HG02973 (cell line): ENCODE results near the gene FBLN5.
"Not testable (repeated sequence)": the region's sequence is repeated elsewhere in the genome, so short reads cannot be mapped to it uniquely, and the experiment has no call there.

ENCODE experiments used
- ATAC-seq: cut with Tn5 transposase; IDR thresholded peaks from one replicate; pipeline ENCODE4 v1.9.1; 2021; ENCODE audit warnings: moderate library complexity; ENCODE audit not compliant: unreplicated experiment

The FBLN5 gene

GRCh38 chr14:91910196-91910595 lies 37.3 kb downstream of the FBLN5 start:
- no peak for ATAC-seq

- ATAC-seq, result no peak
Observed at GRCh38 chr14:91906374-91906773, 41.1 kb downstream of the FBLN5 start.

GRCh38 chr14:91904956-91905645 lies 42.4 kb downstream of the FBLN5 start:
- ATAC-seq, result no peak

GRCh38 chr14:91904483-91904882 lies 43.0 kb downstream of the FBLN5 start:
- ATAC-seq, result no peak

- no peak for ATAC-seq
Observed at GRCh38 chr14:91903070-91903469, 44.4 kb downstream of the FBLN5 start.

GRCh38 chr14:91902336-91902735 lies 45.2 kb downstream of the FBLN5 start:
- ATAC-seq, result no peak

DNA sequence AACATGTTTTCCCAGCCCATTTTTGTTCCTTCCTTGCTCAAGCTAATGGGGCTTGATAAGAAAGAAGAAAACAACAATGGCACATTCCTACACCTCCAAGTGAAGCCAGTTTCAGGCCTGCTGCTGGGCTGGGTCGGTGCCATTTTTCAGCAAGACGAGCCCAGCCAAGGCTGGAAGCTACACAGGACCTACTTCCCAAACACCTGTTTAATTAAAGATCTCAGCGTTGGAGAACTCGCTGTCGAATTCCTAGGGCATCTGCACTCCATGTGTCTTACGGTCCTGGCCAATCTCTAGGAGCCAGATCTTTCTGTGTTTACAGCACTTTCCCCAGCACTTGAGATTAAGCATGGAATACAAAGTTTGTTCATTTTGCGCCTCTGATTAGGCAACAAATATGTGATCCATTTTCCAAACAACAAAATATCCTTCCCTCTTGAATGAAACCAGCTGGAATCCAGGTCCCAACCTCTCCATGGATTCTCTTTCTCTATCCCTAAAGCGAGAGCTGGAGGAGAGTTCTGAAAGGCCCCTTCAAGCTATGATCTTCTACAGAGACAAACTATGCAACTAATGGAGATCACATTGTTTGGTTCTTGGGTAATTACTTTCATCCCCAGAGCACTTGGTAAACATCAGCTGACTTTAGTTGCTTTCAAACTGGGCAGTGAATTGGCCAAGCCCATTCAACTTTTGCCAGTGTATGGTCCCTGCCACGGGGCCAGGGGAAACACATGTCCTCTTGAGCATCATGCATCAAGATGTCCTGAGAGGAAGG lies 45.9 kb downstream of the FBLN5 start:
- ATAC-seq, result no peak

GRCh38 chr14:91899806-91900205 lies 47.7 kb downstream of the FBLN5 start:
- ATAC-seq, result no peak

DNA sequence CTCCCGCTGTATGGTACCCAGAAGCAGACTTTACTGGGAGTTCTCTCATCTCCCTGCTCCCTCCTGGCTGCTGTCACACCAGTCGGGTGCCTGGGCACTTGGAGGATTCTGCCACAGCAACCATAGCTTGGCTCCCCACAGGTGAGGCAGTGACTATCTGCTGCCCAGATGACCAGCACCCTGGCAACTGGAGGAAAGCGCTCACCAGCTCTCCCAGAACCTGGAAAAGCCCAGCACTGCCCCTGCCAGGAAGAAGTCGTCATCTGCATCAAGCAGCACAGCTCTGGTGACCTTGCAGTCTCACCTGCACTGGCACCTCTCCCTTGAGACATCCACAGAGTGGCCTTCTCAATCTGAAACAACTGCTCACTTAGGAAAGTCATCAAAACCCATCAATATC lies 48.3 kb downstream of the FBLN5 start:
- no peak for ATAC-seq

DNA sequence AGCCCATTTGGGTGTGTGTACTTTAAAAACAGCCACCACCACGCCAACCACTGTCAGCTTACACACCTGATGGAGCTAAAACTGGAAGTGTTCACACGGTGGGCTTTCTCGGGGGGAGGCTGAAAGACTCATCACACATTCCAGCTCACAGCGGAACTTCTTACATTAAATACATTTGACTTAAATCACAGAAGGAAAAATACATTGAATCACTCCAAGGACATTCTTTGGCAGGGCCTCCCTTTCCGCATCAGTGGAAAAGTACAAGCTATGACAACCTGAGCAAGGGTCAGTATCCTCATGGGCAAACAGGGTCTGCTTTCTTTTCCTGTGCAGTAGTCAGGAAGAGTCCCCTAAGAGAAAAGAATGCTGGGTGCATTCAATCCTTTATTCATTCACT lies 49.1 kb downstream of the FBLN5 start:
- no peak for ATAC-seq

DNA sequence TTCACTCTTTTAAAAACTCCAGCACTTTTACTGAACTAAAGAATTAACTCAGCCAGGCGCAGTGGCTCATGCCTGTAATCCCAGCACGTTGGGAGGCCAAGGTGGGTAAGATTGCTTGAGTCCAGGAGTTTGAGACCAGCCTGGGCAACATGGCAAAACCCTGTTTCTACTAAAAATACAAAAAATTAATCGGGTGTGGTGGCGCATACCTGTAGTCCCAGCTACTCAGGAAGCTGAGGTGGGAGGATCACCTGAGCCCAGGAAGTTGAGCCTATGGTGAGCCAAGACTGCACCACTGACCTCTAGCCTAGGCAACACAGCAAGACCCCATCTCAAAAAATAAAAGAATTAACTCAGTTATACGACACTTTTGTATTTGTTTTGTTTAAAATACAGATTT lies 49.8 kb downstream of the FBLN5 start:
- not testable (repeated sequence) for ATAC-seq

GRCh38 chr14:91897106-91897701 lies 50.3 kb downstream of the FBLN5 start:
- no peak for ATAC-seq

DNA sequence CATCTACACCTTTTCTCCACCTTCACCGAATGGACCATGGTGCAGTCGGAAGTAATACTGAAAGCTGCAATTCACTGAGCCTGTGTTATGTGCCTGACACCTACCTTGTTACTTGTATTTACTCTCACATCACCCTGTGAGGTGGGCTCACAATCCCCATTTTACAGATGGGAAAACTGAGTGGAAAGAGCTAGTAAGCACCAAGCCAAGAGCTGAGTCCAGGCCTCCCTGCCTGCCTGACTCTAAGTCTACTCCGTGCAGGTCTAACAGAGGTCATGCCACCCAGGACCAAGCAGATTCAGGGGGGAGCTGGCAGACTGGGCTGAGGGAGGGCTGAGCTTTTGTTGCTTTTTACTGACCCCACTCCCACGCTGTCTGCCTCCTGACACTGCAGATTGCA lies 51.1 kb downstream of the FBLN5 start:
- ATAC-seq, result no peak

DNA sequence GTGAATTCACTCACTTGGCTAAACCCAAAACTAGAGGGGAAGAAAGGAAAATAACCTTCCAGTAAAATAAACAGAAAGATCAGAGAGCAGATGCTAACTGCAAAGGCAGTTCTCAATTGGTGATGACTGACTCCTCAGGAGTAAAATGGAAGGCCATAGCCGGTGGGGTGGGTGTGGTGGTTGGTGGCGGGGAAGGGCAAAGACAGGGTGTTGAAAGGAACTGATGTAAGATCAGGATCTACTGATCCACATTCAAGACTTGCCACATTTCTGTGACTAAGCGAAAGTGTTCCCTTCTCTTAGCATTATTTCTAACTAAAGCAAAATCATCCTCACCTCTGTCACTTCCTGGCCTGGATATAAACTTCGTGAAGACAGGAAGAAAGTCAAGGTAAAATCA lies 53.8 kb downstream of the FBLN5 start:
- no peak for ATAC-seq

- no peak for ATAC-seq
Observed at GRCh38 chr14:91893007-91893406, 54.5 kb downstream of the FBLN5 start.

DNA sequence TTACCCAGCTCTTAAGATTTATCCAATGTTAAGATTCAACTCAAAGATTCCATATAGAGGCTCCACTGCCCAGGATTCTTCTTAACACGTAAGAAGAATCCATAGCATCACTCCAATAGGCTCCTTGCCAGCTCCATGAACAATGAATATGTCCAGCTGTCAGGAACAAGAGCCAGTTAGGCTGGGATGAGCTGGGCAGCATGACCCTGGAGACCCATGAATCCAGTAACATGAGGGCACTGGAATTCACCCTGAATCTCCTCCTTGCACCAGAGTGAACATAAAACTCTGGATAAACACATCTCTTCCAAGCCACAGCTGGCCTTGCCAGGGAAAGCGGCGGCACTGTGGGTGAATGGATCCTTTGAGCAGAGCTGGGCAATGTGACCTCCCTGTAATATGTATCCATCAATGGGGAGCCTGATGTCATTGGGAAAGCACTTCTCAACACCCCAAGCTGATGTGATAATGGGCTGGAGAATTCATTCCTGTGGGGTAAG lies 55.7 kb downstream of the FBLN5 start:
- no peak for ATAC-seq

DNA sequence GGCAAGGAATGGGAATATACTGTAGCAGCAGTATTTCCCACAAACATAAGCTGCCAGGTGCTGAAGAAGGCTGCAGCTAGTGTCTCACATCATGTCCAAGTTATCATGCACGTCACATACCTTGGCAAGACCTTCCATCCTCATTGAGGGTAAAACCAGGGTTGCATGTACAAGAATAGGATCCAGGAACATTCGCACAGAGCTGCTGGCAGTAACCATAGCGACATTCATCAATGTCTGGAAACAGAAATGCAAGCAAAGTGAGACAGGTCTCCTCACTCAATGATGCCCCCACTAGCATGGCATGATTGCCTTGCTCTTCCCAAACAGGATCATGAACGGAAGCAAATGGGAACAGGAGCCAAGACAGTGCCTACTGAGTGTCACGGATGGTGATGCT lies 56.4 kb downstream of the FBLN5 start:
- no peak for ATAC-seq

GRCh38 chr14:91890291-91890749 lies 57.2 kb downstream of the FBLN5 start:
- no peak for ATAC-seq

DNA sequence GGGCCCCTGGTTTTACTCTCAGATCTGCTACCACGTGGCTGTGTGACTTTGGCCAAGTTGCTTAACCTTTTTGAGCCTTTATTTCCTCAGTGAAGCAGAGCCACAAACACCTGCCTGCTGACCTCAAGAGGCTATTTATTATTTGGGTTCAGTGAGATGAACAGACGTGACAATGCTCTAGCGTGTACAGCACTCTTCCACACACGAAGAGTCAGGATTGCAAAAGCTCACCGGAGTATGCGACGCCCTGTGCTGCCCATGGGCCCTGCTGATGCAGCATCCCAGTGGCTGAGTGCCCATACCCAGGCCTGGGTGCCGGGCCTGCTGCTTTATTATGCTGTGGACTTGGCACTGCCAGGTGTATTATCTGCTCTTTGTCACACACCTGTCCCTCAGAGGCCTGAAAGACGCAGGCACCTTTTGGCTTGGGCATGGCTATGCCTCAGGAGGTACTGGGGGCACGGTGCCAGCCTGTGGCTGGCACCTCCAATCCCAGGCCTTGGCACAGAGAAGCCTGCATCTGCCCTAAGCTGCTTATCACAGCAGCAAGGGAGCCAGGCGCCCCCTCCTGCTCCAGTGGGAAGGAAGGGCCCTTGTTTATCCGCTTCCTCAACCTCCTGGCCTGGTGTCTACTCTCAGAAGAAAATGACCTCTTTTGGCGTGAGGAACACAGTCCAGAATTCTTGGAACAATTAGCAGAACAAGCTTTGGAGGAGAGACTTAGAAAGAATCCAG lies 57.9 kb downstream of the FBLN5 start:
- ATAC-seq, result no peak

DNA sequence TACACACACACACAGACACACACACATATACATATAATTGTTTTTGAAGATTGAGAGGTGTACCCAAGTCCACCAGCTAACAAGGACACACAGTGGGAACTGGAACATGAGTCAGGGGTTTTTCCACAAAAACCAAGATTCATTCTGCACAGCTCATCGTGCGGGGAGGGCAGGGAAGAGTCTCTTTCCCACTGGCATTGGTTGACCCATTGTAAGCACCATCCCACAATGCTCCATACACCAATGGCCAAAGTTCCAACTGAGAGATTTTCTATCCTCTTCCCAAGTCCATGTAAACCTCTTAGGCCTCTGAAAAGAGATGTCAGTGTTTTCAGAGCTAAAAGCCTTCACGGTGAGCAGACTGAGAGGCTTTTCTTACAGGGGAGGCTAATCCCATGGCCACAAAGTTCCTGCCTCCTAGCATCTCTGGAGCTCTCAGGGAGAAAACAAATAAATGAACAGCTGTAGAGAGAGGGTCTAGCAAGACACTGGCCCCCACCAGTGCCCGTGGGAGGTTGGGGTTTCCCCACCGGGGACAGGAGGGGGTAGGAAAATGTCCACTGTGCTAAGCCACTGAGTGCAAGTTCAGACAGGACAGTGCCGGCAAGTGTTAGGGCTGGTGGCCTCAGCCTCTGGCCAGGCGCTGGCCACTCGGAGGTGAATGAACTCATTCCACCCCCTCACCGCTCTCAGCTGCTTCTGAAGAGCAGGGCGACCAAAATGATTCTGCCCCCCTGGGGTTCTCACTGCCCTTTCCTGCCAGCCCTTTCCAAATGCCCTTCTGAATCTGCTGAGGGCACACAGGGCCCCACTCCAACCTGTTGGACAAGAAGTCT lies 58.6 kb downstream of the FBLN5 start:
- no peak for ATAC-seq
